ENCODE measurements around the gene LNX1. TPM values are rescaled to one million over a fixed set of nuclear protein-coding genes. Genes with fewer than 3 reads are reported as not detected.

LNX1 gene
- total RNA-seq, 1 donor from 2014 or later, result not detected

DNA sequence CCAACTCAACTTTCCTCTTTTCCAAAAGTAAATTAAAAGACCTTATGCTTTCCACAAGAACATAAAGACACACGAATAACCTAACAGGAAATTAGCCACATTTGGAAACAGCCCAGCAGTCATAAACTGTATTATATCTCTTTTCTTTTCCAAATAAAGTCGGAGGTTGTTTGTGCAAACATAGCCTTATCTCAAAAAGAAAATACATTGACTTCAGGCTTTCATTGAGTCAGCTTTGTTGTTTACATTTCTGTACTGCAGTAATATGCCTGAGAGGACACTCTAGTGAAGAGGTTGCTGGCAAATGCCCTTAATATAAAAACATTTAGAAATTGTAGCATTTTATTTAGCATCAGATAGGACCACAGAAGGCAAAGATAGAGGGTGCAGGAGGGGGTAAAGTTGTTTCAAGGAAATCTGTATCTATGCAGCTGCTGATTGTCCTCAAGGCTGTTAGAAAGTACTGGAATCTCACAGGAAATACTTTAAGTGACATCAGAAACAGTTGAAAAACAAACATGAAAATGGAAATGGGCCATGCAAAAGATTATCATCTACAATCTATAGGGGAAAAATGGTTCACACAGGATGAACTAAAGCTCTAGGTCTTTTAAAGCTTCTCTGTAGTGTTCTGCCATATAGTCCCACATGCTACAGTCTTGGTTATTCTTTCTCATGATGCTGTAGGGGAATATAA lies 14.5 kb downstream of the LNX1 start:
- no peaks in the 10 kb centered on the region for H3K4me1 Mint-ChIP-seq (ENCODE audit: low read depth)
- intact Hi-C loops (cut with micrococcal nuclease), result no loop called here
- H3K27ac Mint-ChIP-seq, result no peak overlapping the region
- H3K4me3 Mint-ChIP-seq, result no peak overlapping the region
- no peak for DNase-seq (ENCODE audit: low spot score)
- H3K9me3 Mint-ChIP-seq, result no peaks in the 10 kb centered on the region
- no peaks in the 10 kb centered on the region for H3K36me3 Mint-ChIP-seq (ENCODE audit: low read depth)
- no peaks in the 10 kb centered on the region for H3K27me3 Mint-ChIP-seq (ENCODE audit: insufficient read depth)

DNA sequence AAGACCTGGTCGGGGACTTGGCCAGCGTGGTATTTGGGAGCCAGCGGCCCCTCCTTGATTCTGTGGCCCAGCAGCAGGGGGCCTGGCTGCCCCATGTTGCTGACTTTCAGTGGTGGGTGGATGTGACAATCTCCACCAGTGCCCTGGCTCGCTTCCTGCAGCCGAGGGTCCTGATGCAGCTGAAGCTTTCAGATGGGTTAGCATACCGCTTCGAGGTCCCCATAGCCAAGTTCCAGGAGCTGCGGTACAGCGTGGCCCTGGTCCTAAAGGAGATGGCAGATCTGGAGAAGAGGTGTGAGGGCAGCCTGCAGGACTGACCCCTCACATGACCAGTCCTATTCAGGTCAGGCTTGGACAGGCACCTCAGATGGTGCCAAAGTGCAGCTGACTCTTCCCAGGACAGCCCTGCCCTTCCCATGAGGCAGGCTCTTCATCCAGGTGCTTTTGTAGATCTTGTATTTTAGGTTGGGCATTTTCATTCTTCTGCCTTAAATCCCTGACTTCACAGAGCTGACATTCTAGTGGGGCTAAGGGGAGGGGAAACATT lies 15.1 kb downstream of the LNX1 start:
- Mint-ChIP-seq H3K27ac (no peak overlapping the region), H3K4me3 (no peak overlapping the region), H3K27me3 (ENCODE audit: insufficient read depth) (no peaks in the 10 kb centered on the region), H3K9me3 (no peaks in the 10 kb centered on the region), H3K36me3 (ENCODE audit: low read depth) (no peaks in the 10 kb centered on the region), H3K4me1 (ENCODE audit: low read depth) (no peaks in the 10 kb centered on the region)
- intact Hi-C loops (cut with micrococcal nuclease), result no loop called here
- no peak for DNase-seq (ENCODE audit: low spot score)

DNA sequence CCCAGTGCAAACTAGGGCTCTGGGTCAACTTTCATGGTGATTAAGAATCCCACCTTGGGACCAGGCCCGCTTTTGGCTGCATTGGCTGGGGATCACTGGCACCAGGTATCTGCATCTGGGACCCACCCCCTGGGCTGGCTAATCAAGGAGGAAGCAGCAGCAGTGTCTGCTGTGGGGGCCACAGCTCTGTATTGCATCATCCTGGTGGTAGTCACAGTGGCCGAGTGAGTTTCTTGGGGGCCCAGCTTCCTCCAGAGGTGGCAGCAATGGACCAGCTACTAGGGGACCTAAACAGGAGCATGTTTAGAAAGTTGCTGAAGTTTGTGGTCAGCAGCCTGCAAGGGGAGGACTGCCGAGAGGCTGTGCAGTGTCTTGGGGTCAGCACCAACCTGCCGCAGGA lies 15.7 kb downstream of the LNX1 start:
- Mint-ChIP-seq H3K4me3 (no peak overlapping the region), H3K27me3 (ENCODE audit: insufficient read depth) (no peaks in the 10 kb centered on the region), H3K9me3 (no peaks in the 10 kb centered on the region), H3K27ac (no peak overlapping the region), H3K4me1 (ENCODE audit: low read depth) (no peaks in the 10 kb centered on the region), H3K36me3 (ENCODE audit: low read depth) (no peaks in the 10 kb centered on the region)
- intact Hi-C loops (cut with micrococcal nuclease), result no loop called here
- DNase-seq (ENCODE audit: low spot score), result no peak

DNA sequence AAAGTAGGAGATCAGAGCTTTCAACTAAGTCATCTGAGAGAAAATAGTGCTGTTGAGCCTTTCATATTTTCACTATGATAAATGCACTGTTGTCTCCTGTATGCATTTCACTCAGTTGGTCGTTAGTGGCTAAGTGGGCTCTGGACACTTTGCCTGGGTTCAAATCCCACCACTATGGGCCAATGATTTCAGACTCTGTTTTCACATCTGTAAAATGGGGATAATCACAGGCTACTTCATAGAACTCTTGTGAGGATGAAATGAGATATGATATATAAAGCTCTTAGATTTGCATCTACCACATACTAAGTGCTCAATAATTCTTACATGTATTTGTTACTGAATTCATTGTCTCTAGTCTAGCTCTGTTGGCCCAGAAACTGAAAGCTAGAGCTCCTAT lies 16.8 kb downstream of the LNX1 start:
- H3K4me3 Mint-ChIP-seq, result no peak overlapping the region
- intact Hi-C loops (cut with micrococcal nuclease), result no loop called here
- no peaks in the 10 kb centered on the region for H3K4me1 Mint-ChIP-seq (ENCODE audit: low read depth)
- no peak overlapping the region for H3K27ac Mint-ChIP-seq
- DNase-seq (ENCODE audit: low spot score), result no peak
- no peaks in the 10 kb centered on the region for H3K9me3 Mint-ChIP-seq
- no peaks in the 10 kb centered on the region for H3K36me3 Mint-ChIP-seq (ENCODE audit: low read depth)
- no peaks in the 10 kb centered on the region for H3K27me3 Mint-ChIP-seq (ENCODE audit: insufficient read depth)

DNA sequence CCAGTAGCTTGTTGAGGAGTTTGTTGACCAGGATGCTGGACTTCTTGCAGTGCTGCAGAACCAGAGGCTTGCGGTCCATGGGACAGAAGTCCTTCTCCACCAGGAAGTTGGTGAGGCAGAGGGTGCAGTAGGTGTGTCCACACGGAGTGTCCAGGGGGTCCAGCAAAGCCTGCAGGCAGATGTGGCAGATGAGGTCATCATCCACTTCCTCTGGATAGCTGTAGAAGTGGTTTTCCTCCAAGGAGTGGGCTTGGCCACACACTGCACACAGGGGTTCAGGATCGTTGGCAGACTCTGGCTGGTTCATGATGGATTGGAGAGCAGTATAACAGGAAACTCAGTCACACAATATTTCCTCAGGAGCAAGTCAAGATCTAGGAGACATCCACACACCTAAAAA lies 17.6 kb downstream of the LNX1 start:
- no peak overlapping the region for H3K4me3 Mint-ChIP-seq

DNA sequence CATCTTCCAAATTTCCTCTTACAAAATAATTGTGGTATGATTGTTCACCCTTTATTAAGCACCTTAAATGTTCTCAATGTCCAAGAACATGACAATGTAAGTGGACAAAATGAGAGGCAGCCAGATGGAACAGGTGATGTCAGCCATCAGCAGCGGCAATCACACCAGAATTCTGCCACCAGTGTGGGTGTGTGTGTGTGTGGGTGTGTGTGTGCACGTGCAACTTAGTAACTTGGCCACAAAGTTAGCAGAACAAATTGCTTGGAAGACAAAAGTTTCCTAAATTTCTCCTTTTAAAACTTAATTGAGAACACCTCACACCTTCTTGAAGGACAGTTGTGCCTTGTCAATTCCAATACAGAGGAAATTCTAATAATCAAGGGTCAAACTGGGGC lies 18.7 kb downstream of the LNX1 start:
- Mint-ChIP-seq H3K36me3 (ENCODE audit: low read depth) (no peaks in the 10 kb centered on the region), H3K27ac (no peak overlapping the region), H3K9me3 (no peaks in the 10 kb centered on the region), H3K4me3 (no peak overlapping the region), H3K27me3 (ENCODE audit: insufficient read depth) (no peaks in the 10 kb centered on the region), H3K4me1 (ENCODE audit: low read depth) (no peaks in the 10 kb centered on the region)
- DNase-seq (ENCODE audit: low spot score), result no peak
- intact Hi-C loops (cut with micrococcal nuclease), result no loop called here

More for the DNA sequence above, 17.6 kb downstream of the LNX1 start:
- H3K4me1 Mint-ChIP-seq (ENCODE audit: low read depth), result no peaks in the 10 kb centered on the region
- intact Hi-C loops (cut with micrococcal nuclease), result no loop called here
- H3K36me3 Mint-ChIP-seq (ENCODE audit: low read depth), result no peaks in the 10 kb centered on the region
- no peak for DNase-seq (ENCODE audit: low spot score)
- no peaks in the 10 kb centered on the region for H3K9me3 Mint-ChIP-seq
- H3K27ac Mint-ChIP-seq, result no peak overlapping the region
- H3K27me3 Mint-ChIP-seq (ENCODE audit: insufficient read depth), result no peaks in the 10 kb centered on the region

DNA sequence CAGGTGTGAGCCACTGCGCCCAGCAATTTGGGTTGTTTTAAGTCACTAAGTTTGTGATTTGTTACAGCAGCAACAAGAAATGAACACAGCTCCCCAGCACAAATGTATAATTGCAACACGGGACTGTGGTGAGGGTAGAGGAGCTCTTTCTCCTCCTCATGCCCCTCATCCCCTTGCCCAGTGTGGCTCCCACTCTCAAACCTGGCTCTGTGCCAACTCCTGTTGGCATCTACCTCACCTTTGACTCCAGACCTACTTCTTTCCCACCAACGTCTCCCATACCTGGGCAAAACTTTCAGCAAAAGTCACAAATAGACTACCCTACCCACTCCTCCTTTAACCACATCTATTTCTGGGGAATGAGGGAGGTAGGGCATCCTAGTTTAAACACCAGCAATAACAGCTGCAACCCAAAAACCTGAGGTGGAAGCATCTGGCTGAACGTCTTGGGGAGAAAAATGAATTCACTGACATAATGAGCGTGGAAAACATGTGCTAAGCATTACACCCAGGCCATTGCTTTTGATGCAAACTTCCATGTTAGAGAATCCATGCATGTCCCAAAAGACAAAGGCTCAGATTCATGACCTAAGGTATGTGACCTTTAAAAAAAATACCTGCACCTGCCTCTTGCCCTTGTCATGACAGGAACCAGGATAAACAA lies 19.2 kb downstream of the LNX1 start:
- intact Hi-C loops (cut with micrococcal nuclease), result no loop called here
- no peaks in the 10 kb centered on the region for H3K9me3 Mint-ChIP-seq
- no peaks in the 10 kb centered on the region for H3K27me3 Mint-ChIP-seq (ENCODE audit: insufficient read depth)
- DNase-seq (ENCODE audit: low spot score), result no peak
- H3K27ac Mint-ChIP-seq, result no peak overlapping the region
- no peak overlapping the region for H3K4me3 Mint-ChIP-seq
- no peaks in the 10 kb centered on the region for H3K4me1 Mint-ChIP-seq (ENCODE audit: low read depth)
- H3K36me3 Mint-ChIP-seq (ENCODE audit: low read depth), result no peaks in the 10 kb centered on the region

DNA sequence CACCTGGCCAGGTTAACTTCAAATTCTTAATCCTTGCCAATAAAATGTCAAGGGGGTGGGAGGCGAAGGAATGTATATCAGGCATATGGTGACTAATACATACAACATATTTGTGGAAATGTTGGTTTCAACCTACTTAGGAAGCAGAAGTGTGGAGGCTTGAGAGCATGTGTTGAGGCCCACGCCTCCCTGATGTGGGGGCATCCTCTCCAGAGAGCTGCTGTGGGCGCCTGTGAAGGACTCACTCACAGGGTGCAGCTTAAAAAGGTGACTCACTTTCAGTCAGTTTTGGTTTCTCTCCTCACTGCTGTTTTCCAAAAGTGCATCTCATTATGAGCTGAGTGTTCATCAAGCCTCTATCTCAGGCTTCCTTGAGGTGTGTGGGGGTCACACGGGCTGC lies 27.5 kb downstream of the LNX1 start:
- intact Hi-C loops (cut with micrococcal nuclease), result no loop called here
- H3K9me3 Mint-ChIP-seq, result no peaks in the 10 kb centered on the region
- DNase-seq (ENCODE audit: low spot score), result no peak
- no peaks in the 10 kb centered on the region for H3K36me3 Mint-ChIP-seq (ENCODE audit: low read depth)
- no peak overlapping the region for H3K4me3 Mint-ChIP-seq
- H3K4me1 Mint-ChIP-seq (ENCODE audit: low read depth), result no peaks in the 10 kb centered on the region
- no peaks in the 10 kb centered on the region for H3K27me3 Mint-ChIP-seq (ENCODE audit: insufficient read depth)
- H3K27ac Mint-ChIP-seq, result no peak overlapping the region

DNA sequence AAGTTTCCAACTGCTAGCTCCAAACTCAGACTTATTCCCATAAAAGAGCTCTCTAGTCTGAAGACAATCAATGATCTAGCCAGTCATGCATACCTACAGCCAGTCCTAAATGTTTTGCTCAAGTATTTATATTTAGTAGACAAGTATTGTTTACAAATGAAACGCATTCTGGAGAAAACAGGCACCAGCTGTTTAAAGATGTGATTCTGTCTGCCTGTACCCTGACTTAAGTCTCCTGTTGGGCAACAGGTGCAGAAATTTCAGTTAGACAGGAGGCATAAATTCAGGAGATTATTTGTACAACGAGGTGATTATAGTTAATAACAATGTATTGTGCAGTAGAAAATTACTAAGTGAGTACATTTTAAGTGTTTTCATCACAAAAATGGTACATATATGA lies 28.9 kb downstream of the LNX1 start:
- intact Hi-C loops (cut with micrococcal nuclease), result no loop called here
- H3K27me3 Mint-ChIP-seq (ENCODE audit: insufficient read depth), result no peaks in the 10 kb centered on the region
- no peak overlapping the region for H3K27ac Mint-ChIP-seq
- H3K4me3 Mint-ChIP-seq, result no peak overlapping the region
- H3K4me1 Mint-ChIP-seq (ENCODE audit: low read depth), result no peaks in the 10 kb centered on the region
- H3K9me3 Mint-ChIP-seq, result no peaks in the 10 kb centered on the region
- H3K36me3 Mint-ChIP-seq (ENCODE audit: low read depth), result no peaks in the 10 kb centered on the region
- no peak for DNase-seq (ENCODE audit: low spot score)

DNA sequence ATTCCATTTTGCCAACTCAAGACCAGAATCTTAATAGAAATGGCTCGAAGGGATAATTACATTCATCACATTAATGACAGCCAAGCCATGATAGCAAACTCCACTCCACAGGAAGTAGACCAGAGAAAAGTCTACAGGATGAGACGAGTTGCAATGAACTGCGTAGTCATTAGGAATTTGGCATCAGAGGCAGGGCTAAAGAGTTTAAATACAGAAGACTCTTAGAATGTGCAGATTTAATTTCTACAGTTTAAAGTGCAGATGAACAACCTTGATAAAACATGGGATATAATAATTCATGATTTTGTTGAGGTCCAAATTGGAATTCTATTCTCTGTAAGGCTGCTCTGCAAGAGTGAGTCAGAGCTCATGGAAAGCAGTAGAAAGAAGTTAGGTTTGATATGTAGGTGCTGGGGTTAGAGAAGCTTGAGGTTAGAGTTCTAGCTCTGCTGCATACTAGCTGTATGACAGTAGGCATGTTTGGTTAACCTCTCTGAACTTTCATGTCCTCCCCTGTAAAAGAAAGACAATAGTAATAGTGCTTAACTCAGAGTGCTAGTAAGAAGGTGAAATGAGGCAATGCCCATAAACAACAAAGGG lies 32.2 kb downstream of the LNX1 start:
- Mint-ChIP-seq H3K27ac (no peak overlapping the region), H3K4me1 (ENCODE audit: low read depth) (no peaks in the 10 kb centered on the region), H3K4me3 (no peak overlapping the region), H3K9me3 (no peaks in the 10 kb centered on the region), H3K27me3 (ENCODE audit: insufficient read depth) (no peaks in the 10 kb centered on the region), H3K36me3 (ENCODE audit: low read depth) (no peaks in the 10 kb centered on the region)
- DNase-seq (ENCODE audit: low spot score), result no peak
- intact Hi-C loops (cut with micrococcal nuclease), result no loop called here

- H3K27ac Mint-ChIP-seq, result no peak overlapping the region
- H3K4me3 Mint-ChIP-seq, result no peak overlapping the region
- no peaks in the 10 kb centered on the region for H3K9me3 Mint-ChIP-seq
- intact Hi-C loops (cut with micrococcal nuclease), result no loop called here
- H3K36me3 Mint-ChIP-seq (ENCODE audit: low read depth), result no peaks in the 10 kb centered on the region
- no peaks in the 10 kb centered on the region for H3K27me3 Mint-ChIP-seq (ENCODE audit: insufficient read depth)
- no peak for DNase-seq (ENCODE audit: low spot score)
- H3K4me1 Mint-ChIP-seq (ENCODE audit: low read depth), result no peaks in the 10 kb centered on the region
These were observed 33.1 kb downstream of the LNX1 start for GRCh38 chr4:53558065-53558801.

DNA sequence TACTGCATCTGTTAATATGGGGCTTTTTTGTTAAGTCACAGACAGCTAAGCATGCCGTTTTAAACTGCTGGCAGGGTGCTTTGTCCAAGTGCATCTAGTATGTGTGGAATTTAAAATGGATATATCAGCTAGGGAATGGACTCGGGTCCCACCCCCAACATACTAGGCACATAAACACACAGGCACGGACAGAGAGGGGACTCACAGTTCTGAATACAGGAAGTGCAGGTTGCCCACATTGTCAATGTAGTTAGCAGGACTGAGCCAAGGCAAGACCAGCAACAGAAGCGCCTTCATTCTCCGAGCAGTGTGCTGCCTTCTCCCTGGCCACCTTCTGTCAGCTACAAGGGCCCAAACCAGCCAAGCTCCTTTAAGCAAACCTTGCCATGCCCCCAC lies 33.6 kb downstream of the LNX1 start:
- H3K4me1 Mint-ChIP-seq (ENCODE audit: low read depth), result no peaks in the 10 kb centered on the region

GRCh38 chr4:53556651-53557050 lies 34.6 kb downstream of the LNX1 start:
- Mint-ChIP-seq H3K27ac (no peak overlapping the region), H3K4me1 (ENCODE audit: low read depth) (no peaks in the 10 kb centered on the region), H3K9me3 (no peaks in the 10 kb centered on the region), H3K36me3 (ENCODE audit: low read depth) (no peaks in the 10 kb centered on the region), H3K4me3 (no peak overlapping the region), H3K27me3 (ENCODE audit: insufficient read depth) (no peaks in the 10 kb centered on the region)
- DNase-seq (ENCODE audit: low spot score), result no peak
- intact Hi-C loops (cut with micrococcal nuclease), result no loop called here

More for the DNA sequence above, 33.6 kb downstream of the LNX1 start:
- H3K4me3 Mint-ChIP-seq, result no peak overlapping the region
- DNase-seq (ENCODE audit: low spot score), result no peak
- no peak overlapping the region for H3K27ac Mint-ChIP-seq
- H3K9me3 Mint-ChIP-seq, result no peaks in the 10 kb centered on the region
- H3K27me3 Mint-ChIP-seq (ENCODE audit: insufficient read depth), result no peaks in the 10 kb centered on the region
- no peaks in the 10 kb centered on the region for H3K36me3 Mint-ChIP-seq (ENCODE audit: low read depth)
- intact Hi-C loops (cut with micrococcal nuclease), result no loop called here
